GM19452 (cell line): ENCODE results near the gene DISP3.
A peak's percentile ranks its signal among the peaks of the same experiment; 100 is the strongest.

Source experiments
- ATAC-seq: cut with Tn5 transposase; IDR thresholded peaks from one replicate; pipeline ENCODE4 v1.9.1; 2021; ENCODE audit not compliant: unreplicated experiment

Gene DISP3, protein sequence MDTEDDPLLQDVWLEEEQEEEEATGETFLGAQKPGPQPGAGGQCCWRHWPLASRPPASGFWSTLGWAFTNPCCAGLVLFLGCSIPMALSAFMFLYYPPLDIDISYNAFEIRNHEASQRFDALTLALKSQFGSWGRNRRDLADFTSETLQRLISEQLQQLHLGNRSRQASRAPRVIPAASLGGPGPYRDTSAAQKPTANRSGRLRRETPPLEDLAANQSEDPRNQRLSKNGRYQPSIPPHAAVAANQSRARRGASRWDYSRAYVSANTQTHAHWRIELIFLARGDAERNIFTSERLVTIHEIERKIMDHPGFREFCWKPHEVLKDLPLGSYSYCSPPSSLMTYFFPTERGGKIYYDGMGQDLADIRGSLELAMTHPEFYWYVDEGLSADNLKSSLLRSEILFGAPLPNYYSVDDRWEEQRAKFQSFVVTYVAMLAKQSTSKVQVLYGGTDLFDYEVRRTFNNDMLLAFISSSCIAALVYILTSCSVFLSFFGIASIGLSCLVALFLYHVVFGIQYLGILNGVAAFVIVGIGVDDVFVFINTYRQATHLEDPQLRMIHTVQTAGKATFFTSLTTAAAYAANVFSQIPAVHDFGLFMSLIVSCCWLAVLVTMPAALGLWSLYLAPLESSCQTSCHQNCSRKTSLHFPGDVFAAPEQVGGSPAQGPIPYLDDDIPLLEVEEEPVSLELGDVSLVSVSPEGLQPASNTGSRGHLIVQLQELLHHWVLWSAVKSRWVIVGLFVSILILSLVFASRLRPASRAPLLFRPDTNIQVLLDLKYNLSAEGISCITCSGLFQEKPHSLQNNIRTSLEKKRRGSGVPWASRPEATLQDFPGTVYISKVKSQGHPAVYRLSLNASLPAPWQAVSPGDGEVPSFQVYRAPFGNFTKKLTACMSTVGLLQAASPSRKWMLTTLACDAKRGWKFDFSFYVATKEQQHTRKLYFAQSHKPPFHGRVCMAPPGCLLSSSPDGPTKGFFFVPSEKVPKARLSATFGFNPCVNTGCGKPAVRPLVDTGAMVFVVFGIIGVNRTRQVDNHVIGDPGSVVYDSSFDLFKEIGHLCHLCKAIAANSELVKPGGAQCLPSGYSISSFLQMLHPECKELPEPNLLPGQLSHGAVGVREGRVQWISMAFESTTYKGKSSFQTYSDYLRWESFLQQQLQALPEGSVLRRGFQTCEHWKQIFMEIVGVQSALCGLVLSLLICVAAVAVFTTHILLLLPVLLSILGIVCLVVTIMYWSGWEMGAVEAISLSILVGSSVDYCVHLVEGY (N-terminal part only)

GRCh38 chr1:11478571-11479374 lies at the start of gene DISP3:
TSS of gene DISP3 (plus strand) at chr1:11479155. CDS start at chr1:11500993, 21,838 bp downstream.
- peak; percentile 64 for ATAC-seq

GRCh38 chr1:11429226-11429625 lies 49.7 kb upstream of the DISP3 start:
- no peak for ATAC-seq

- no peak for ATAC-seq
These were observed 49.0 kb upstream of the DISP3 start for GRCh38 chr1:11429935-11430334.

DNA sequence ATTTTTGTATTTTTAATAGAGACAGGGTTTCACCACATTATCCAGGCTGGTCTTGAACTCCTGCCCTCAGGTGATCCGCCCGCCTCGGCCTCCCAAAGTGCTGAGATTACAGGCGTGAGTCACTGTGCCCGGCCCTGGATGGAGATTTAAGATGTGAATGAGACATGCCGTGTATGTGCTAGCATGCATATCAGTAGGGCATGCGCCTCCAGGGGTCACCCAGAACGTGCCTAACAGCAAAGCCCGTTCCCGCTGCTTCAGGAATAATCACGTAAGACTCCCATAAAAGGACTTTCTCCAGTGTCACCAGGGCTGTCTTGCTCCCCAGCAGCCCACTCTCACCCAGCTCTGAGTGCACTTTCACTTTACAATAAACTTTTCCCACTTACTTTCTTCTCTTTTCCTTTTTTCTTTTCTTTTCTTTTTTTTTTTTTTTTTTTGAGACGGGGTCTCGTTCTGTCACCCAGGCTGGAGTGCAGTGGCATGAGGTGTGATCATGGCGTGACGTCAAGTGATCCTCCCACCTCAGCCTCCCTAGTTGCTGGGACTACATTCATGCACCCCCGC lies 46.9 kb upstream of the DISP3 start:
- ATAC-seq: no peak

DNA sequence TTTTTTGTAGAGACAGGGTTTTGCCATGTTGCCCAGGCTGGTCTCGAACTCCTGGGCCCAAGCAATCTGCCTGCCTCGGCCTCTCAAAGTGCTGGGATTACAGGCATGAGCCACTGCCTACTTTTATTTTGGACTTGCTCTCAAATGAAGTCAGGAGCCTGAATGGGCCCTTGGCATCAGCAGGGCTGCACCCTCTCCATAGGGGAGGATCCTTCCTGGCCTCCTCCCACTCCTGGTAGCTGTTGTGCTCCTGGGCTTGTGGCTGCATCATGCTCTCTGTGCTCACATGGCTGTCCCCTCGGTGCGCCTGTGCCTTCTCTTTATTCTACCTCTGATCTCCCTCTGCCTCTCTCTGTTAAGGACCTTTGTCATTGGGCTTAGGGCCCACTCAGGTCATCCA lies 46.4 kb upstream of the DISP3 start:
- no peak for ATAC-seq

DNA sequence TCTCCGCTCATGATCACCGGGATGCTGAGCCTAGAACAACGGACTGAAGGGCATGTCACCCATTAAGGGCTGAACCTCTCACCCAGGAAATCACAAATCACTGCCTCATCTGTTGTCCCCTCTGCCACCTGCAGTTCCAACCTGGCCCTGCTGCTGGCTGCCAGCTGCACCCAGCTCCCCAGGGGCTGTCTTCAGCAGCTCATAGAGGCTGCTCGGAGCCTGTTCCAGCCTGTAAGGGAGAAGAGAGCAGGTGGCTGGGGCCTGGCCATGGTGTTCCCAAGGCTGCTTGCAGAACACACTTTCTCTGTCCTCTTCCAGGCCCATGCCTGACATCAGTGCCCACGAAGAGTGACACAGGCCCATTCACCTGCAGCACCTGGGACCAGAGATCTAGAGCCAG lies 44.5 kb upstream of the DISP3 start:
- ATAC-seq: no peak

- no peak for ATAC-seq
These were observed 44.0 kb upstream of the DISP3 start for GRCh38 chr1:11434926-11435325.

GRCh38 chr1:11438996-11439395 lies 40.0 kb upstream of the DISP3 start:
- ATAC-seq: no peak

DNA sequence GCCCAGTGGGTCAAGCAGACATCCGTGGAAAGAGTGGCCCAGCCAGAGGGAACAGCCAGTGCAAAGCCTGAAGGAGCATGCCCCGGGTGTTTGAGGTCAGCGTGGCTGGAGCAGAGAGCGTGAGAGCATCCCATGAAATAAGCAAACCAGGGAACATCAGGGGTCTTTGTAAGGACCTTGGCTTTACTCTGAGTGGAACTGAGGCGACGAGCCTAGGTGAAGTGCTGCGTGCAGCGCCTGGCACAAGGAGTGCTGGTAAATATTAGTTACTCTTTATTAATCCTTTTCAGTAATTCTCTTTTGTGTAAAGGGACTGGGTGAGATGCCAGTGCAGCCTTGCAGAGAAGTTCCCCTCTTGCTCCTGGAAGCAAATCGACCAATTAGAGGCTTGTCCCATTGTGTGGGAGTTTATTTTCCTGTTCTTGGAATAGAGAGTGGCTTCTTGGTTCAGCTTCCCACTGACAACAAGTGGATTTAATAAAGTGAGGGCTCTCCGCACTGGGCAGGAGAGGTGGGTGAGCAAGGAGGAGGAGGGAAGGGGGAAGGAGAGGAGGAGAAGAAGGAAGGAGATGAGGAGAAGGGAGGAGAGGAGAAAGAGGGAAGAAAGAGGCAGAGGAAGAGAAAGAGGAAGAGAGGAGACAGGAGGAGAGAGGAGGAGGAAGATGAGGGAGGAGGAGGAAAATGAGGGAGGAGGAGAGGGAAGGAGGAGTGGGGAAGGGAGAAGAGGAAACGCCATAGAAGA lies 37.6 kb upstream of the DISP3 start:
- no peak for ATAC-seq

DNA sequence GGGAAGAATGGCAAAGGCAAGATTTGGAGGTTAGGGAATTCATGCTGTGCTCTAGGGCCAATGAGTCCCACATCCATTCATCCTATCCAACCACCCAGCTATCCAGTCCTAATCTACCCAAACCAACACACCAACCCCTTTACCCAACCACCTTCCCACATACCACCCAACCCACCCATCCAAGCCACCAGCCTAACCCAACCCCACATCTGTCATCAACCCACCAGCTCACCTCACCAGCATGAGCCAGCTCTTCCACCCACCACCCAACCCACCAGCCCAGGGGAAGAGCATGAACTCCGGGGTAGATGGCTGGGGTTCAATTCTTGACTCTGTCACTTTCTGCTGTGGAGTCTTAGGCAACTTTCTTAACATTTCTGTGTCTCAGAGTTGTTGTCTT lies 35.9 kb upstream of the DISP3 start:
- no peak for ATAC-seq

DNA sequence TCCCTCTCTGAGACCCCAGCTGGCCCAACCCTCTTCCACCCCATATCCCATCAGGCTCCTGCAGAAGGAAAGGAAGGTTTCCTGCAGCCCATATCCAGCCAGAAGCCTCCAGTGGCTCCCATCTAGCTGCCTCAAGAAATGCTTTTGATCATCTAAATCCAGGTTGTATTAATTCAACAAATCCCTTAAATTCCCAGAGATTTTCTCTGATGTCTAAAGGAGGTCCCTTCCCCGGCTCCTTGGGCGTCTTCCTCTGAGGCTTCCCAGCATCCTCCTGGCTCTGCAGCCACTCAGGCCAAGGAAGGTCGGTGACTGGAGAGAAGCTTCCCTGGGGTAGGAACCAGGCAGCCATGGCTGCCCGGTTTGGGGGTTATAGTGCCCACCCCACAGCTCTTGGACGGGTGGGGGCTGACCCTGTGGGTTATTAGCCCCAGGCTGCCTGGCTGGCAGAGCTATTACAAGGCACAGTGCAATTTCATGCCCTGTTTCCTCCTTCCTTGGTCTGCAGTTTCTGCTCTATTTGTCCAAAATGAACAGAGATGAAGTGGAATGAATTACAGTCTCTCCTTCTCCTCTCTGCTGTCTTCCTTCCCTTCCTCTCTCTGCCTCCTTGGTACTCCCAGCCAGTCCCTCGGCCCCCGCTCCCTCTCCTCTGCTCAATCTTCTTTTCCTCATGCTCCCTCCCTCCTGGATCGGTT lies 34.8 kb upstream of the DISP3 start:
- ATAC-seq: no peak

DNA sequence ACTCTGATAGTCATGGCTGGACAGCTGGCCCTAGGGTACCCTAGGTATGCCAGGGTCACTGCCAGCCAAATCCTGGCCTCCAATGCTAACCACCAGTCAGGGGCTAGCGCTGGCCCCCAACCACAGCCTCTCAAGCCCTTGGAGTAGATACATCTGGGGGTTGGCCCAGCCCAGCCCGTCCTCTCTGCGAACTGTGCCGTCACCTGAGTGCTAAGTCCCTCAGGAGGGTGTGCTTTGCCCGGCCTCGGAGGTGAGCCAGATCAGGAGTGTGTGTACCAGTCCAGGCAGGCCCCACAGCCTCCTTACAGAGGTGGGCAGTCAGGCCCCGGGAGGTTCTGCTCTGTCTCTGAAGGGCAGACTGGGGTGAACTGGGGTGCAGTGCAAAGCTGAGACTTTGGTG lies 34.0 kb upstream of the DISP3 start:
- no peak for ATAC-seq

GRCh38 chr1:11447903-11448302 lies 31.1 kb upstream of the DISP3 start:
- no peak for ATAC-seq

DNA sequence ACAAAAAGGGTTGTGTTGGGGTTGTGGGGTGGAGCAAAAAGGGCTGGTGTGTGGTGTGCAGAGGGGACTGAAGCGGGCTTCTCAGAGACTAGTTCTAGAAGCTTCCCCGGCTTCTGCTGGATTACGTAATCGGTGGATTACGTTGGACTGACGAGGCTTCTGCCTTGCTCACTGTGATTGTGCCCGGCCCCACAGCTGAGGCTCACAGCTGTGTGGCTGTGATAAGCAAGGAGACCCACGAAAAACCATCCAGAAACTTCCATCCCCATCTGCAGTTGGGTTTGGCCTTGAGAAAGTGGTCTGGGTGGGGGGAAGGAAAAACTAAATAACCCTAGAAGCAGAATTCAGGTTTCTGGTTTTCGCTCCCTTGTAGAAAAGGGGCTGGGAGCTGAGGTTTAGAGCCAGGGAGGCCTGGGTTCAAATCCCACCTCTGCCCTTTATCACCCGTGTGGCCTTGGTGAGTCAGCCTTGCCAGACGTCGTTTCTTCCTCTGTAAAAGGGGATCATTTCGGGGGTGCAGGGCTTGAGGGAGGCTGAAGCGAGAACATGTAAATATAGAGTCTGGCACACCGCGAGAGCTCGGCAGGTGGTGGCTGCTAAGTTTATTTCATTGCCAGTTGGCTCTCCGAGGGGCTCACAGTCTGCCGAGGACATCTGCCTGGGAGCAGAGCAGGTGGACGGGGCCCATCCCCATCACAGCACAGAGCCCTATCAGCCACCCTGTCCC lies 30.4 kb upstream of the DISP3 start:
- no peak for ATAC-seq

- no peak for ATAC-seq
These were observed 29.9 kb upstream of the DISP3 start for GRCh38 chr1:11449100-11449403.

DNA sequence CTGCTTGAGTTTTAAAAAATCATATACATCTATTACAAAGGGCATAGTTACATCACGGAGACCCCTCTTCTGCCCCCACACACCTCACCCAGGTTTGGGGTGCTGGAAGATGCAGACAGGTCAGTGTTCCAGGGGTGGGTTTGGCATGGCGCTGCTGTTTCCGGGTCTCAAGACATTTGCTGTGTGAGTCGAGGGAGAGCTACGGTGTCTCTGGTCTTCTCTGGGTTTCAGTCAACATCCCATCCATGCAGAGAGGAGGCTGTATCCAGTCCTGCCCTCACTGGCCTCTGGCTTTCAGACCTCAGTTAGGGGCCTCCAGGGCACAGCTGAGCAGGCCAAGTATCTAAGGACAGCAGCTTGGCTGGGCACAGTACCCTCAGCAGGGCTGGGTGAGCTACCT lies 28.6 kb upstream of the DISP3 start:
- ATAC-seq: no peak

DNA sequence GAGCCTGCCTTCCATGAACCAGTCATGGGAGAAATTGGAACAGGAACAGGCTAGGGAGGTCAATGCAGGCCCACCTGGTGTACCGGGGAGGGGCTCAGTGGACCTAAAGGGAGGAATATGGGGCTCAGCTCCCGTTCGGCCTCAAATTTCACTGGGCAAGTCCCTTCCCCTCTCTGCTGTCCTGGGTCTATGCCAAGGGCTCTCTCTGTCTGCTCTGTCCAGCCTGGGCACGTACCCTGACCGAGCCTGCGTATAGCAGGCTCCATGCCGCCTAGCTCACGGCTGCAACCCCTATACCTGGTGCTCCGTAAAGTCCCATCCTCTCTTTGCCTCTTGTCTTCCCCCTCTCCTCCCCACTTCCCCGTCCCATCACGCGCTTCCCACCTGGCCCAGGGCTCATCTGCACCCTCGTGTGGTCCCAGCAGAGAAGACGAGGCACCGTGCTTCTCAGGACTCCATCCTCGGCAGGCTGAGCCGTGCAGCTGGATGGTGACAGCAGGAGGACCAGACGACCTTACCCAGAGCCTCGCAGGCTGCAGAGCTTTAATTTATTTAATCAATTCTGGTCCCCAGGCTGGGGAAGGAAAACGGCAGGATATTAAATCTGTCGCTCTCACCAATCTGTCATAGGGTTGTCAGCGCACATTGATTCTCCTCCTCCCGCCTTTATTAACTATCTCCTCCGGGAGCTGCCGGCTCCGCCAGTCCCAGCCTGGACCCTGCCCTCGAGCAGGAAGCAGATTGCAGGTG lies 25.0 kb upstream of the DISP3 start:
- ATAC-seq: no peak
